HTERT RPE-1 (cell line): ENCODE results near the gene STN1.

Experiments
- in situ Hi-C: fragments of 300-500 bp; cut with MboI; formaldehyde crosslinking; loops from 4 replicates; pipeline ENCODE4 v1.14.3; 2020; ENCODE audit warnings: low sequenced_read_pairs

The STN1 gene

GRCh38 chr10:103833731-103834365 is 84.1 kb downstream of the STN1 start:
- in situ Hi-C loops = no loop called here

DNA sequence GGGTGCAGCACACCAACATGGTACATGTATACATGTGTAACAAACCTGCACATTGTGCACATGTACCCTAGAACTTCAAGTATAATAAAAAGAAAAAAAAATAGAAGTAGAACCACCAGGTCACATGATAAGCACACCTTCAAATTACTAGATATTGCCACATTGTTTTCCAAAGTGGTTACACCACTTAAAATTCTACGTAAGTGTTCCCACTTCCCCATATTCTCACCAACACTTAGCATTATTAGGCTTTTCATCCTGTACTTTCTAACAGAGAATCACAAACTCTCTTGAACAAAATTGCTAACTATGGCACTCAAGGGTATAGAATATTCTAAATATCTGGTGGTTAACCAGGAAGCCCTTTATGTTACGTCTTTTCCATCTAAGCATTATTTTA is 85.2 kb downstream of the STN1 start:
- in situ Hi-C loops = no loop called here
